Duodenal mucosa (tissue), 2 donors: ENCODE measurements around the gene TM9SF4.

ENCODE experiments used
- H3K27ac ChIP-seq: one replicate; pipeline ENCODE4 v1.7.0; 2013; ENCODE audit warnings: low read depth, low read length
- H3K27me3 ChIP-seq, 2 donors: one replicate each; pipeline ENCODE4 v1.7.0; 2013; ENCODE audit warnings: low read length in 2 of 2, control low read depth in 1 of 2; ENCODE audit not compliant: insufficient read depth in 2 of 2, control insufficient read depth in 1 of 2
- H3K36me3 ChIP-seq, 2 donors: one replicate each; pipeline ENCODE4 v1.7.0; 2013; ENCODE audit warnings: low read length in 2 of 2, control low read depth in 1 of 2; ENCODE audit not compliant: insufficient read depth in 2 of 2, control insufficient read depth in 1 of 2
- H3K4me1 ChIP-seq, 2 donors: one replicate each; pipeline ENCODE4 v1.7.0; 2013; ENCODE audit warnings: low read length in 2 of 2, control low read depth in 1 of 2; ENCODE audit not compliant: insufficient read depth in 2 of 2, control insufficient read depth in 1 of 2
- H3K4me3 ChIP-seq, 2 donors: one replicate each; pipeline ENCODE4 v1.7.0; 2013; ENCODE audit warnings: low read length in 2 of 2, low read depth in 1 of 2
- H3K9ac ChIP-seq, 2 donors: one replicate each; pipeline ENCODE4 v1.7.0; 2013; ENCODE audit warnings: low read length in 2 of 2, low read depth in 1 of 2
- H3K9me3 ChIP-seq, 2 donors: one replicate each; pipeline ENCODE4 v1.7.0; 2013; ENCODE audit warnings: low read length in 2 of 2, control low read depth in 1 of 2; ENCODE audit not compliant: control insufficient read depth in 1 of 2

TM9SF4 gene

DNA sequence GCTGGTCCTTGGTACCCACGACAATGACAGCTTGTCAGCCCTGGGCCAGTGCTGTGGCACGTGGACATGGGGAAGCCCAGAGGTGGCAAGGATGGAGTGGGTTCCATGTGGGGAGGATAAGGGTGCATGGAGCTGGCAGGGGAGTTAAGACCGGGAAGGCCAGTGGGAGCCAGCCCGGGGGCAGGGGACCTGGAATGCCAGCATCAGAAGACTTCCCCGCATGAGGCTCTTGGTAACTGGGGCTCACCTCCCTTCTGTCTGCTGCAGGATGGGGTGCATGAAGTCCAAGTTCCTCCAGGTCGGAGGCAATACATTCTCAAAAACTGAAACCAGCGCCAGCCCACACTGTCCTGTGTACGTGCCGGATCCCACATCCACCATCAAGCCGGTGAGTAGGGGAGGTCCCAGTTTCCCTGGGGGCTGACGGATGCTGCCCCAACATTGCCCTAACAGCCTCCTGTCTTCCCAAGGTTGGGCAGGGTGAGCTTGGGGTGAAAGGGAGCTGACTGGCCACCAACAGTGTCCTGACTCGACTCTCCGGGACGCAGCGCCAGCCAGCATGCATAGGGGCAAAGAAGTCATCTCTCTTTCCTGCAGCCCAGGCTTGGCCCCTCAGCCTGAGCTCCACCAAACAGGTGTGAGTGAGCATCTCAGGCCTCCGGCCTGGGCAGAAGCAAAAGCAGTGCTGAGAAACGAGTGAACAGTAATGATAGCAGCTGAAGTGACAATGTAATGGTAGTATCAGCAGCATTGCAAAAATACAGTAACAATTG, 37.9 kb upstream of the TM9SF4 start:
- H3K36me3 ChIP-seq = no peaks in the 10 kb centered on the region
- H3K9ac ChIP-seq = no peak overlapping the region
- peaks cover 0 to 3% of the 10 kb centered on the region in 2 donors for H3K4me1 ChIP-seq
- no peaks in the 10 kb centered on the region for H3K9me3 ChIP-seq
- H3K27me3 ChIP-seq = peaks cover 0 to 5% of the 10 kb centered on the region in 2 donors
- H3K27ac ChIP-seq = no peak overlapping the region
- H3K4me3 ChIP-seq = no peak overlapping the region

DNA sequence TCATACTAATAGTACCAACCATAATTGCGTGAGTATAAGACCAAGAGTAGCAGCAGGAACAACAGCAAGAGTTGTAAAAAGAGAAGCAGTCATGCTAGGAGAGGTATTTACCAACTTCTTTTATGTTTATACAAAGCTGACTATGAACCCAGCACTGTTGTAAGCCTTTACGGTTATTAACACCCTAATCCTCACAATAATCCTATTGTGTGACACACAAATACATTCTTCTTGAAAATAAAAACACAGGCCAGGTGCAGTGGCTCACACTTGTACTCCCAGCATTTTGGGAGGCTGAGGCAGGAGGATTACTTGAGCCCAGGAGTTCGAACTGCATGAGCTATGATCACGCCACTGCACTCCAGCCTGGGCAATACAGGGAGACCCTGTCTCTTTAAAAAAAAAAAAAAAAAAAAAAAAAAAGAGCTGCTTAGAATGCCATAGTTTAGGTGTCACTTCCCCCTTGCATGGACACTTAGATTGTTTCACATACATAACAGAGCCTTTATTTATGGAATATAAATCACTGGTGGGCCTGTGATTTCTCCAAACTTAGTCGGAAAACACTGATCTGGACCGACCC, 37.3 kb upstream of the TM9SF4 start:
- H3K36me3 ChIP-seq = no peaks in the 10 kb centered on the region
- peak overlapping the region; percentile 25 for H3K27ac ChIP-seq
- H3K9me3 ChIP-seq = no peaks in the 10 kb centered on the region
- no peak overlapping the region for H3K4me3 ChIP-seq
- no peak overlapping the region for H3K9ac ChIP-seq
- peaks cover 0 to 5% of the 10 kb centered on the region in 2 donors for H3K27me3 ChIP-seq
- peaks cover 0 to 3% of the 10 kb centered on the region in 2 donors for H3K4me1 ChIP-seq

DNA sequence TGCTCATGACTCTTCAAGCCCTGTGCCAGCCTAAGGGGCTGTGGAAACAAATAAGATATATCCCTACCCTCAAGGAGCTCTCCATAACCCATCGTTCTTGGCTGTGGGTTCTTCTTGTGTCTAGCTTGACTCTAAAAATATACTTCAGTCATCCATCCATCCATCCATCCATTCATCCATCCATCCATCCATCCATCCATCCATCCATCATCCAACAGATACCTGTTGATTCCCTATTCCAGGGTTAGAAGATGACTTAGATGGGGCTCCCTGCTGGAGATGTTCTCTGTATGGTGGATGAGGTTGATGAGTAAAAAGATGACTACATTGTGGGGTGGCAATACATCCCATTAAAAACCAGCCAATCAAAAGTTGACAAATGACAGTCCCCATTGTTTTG, 34.0 kb upstream of the TM9SF4 start:
- no peak overlapping the region for H3K27ac ChIP-seq
- H3K4me3 ChIP-seq = no peak overlapping the region
- H3K27me3 ChIP-seq = no peaks in the 10 kb centered on the region
- no peaks in the 10 kb centered on the region for H3K9me3 ChIP-seq
- no peaks in the 10 kb centered on the region for H3K36me3 ChIP-seq
- no peak overlapping the region for H3K9ac ChIP-seq
- peaks cover 0 to 3% of the 10 kb centered on the region in 2 donors for H3K4me1 ChIP-seq

DNA sequence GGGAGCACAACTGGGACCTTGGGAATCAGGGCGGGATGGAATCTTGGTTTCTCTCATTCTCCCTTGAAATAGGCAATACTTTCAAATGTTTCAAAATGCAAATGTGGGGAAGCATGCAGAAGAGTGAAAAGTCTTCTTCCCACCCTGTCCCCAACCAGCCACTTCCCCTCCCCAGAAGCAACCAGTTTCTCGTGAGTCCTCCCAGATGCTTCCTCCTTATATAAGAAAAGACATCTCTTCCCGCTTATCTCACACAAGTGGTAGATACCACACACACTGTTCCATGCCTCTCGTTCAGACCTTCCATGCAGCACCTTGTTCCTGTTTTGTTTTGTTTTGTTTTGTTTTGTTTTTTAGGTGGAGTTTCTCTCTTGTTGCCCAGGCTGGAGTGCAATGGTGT, 32.3 kb upstream of the TM9SF4 start:
- H3K4me3 ChIP-seq = no peak overlapping the region
- no peaks in the 10 kb centered on the region for H3K9me3 ChIP-seq
- no peaks in the 10 kb centered on the region for H3K4me1 ChIP-seq
- no peak overlapping the region for H3K9ac ChIP-seq
- H3K27ac ChIP-seq = no peak overlapping the region
- H3K36me3 ChIP-seq = no peaks in the 10 kb centered on the region
- peaks cover 0 to 5% of the 10 kb centered on the region in 2 donors for H3K27me3 ChIP-seq

DNA sequence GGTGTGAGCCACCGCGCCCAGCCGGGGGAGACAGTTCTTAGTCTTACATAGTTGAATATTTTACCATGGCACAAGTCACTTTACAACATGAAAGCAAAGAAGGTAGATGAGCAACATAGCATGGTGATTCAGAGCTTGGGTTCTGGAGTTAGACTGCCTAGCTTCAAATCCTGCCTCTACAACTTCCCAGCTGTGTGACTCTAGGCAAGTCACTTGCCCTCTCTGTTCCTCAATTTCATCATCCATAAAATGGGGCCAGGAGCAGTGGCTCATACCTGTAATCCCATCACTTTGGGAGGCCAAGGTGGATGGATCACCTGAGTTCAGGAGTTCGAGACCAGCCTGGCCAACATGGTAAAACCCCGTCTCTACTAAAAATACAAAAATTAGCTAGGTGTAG, 31.2 kb upstream of the TM9SF4 start:
- H3K9ac ChIP-seq = no peak overlapping the region
- H3K27me3 ChIP-seq = peaks cover 0 to 5% of the 10 kb centered on the region in 2 donors
- no peak overlapping the region for H3K27ac ChIP-seq

DNA sequence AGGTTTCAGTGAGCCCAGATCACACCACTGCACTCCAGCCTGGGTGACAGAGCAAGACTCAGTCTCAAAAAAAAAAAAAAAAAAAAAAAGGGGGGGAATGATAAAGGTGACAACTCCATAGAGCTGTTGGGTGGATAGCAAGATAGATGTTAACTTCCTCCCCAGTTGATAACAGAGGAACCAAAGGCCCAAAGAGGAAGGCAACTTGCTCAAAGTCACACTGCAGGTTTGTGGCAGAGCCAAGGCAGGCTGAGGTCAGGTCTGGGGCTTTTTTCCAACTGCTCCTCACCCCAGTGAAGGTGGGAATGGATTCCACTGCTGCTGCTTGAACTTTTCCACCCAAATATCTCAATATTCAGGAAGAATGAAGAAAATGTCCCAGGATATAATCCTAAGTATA, 30.7 kb upstream of the TM9SF4 start:
- Histone ChIP-seq H3K9me3 (no peaks in the 10 kb centered on the region), H3K9ac (no peak overlapping the region), H3K4me1 (no peaks in the 10 kb centered on the region), H3K36me3 (no peaks in the 10 kb centered on the region), H3K4me3 (no peak overlapping the region), H3K27ac (no peak overlapping the region), H3K27me3 (peaks cover 0 to 5% of the 10 kb centered on the region in 2 donors)

More for the DNA sequence above, 31.2 kb upstream of the TM9SF4 start:
- Histone ChIP-seq H3K9me3 (no peaks in the 10 kb centered on the region), H3K4me1 (no peaks in the 10 kb centered on the region), H3K36me3 (no peaks in the 10 kb centered on the region), H3K4me3 (no peak overlapping the region)

DNA sequence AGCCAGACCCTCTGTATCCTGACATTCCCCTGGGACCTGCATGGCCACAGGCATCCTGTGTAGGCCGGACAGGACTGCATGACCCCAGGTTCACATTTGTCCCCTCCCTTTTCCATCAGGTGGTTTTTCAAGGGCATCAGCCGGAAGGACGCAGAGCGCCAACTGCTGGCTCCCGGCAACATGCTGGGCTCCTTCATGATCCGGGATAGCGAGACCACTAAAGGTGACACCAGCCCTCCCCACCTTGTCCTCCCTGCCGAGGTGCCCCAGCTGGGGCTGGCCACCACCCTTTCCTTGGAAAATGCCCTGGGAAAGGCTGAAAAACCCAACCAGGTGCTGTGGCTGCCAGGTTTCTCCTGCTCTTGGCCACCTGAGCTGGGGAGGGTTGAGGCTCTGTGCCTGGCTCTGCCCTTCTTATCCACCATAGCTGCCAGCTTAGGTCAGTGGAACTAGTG, 29.8 kb upstream of the TM9SF4 start:
- no peaks in the 10 kb centered on the region for H3K36me3 ChIP-seq
- no peak overlapping the region for H3K9ac ChIP-seq
- H3K4me1 ChIP-seq = no peaks in the 10 kb centered on the region
- H3K27me3 ChIP-seq = peaks cover 0 to 5% of the 10 kb centered on the region in 2 donors
- no peaks in the 10 kb centered on the region for H3K9me3 ChIP-seq
- H3K4me3 ChIP-seq = no peak overlapping the region
- no peak overlapping the region for H3K27ac ChIP-seq

DNA sequence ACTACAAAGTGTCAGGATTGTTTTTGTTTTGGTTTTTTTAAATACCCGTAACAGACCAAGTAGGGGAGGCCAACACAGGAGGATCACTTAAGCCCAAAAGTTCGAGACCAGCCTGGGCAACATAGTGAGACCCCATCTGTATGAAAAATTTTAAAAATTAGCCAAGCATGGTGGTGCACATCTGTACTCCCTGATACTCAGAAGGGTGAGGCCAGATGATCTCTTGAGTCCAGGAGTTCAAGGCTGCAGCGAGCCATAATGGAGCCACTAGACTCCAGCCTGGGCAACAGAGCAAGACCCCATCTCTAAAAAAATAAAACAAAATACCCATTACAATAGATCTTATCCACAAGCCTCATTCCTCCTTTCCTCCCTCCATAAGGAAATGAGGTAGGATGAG, 28.7 kb upstream of the TM9SF4 start:
- Histone ChIP-seq H3K4me1 (no peaks in the 10 kb centered on the region), H3K36me3 (no peaks in the 10 kb centered on the region), H3K27me3 (peaks cover 0 to 5% of the 10 kb centered on the region in 2 donors), H3K4me3 (no peak overlapping the region), H3K27ac (no peak overlapping the region), H3K9me3 (no peaks in the 10 kb centered on the region), H3K9ac (no peak overlapping the region)

DNA sequence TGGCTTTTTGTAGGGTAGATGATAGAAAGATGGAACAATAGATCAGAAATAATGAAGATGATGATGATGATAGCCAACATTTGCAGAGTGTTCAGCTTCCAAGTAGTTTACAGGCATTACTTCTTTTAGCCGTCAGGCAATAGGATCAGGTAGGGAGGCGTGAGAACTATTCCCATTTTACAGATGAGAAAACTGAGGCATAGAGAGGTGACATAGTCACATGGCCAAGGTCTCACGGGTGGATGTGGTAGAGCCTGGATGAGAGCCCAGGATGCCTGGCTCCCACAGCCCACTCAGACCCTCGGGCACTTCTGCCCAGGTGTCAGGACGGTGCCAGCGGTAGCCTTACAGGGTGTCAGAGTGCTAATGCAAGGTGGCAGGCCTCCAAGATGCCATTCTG, 26.0 kb upstream of the TM9SF4 start:
- Histone ChIP-seq H3K27ac (no peak overlapping the region), H3K27me3 (peaks cover 0 to 5% of the 10 kb centered on the region in 2 donors), H3K36me3 (no peaks in the 10 kb centered on the region), H3K4me1 (no peaks in the 10 kb centered on the region), H3K9ac (no peak overlapping the region), H3K9me3 (no peaks in the 10 kb centered on the region), H3K4me3 (no peak overlapping the region)

GRCh38 chr20:32087070-32087469, 22.4 kb upstream of the TM9SF4 start:
- Histone ChIP-seq H3K9ac (no peak overlapping the region), H3K9me3 (no peaks in the 10 kb centered on the region), H3K36me3 (no peaks in the 10 kb centered on the region), H3K4me1 (no peaks in the 10 kb centered on the region), H3K4me3 (no peak overlapping the region), H3K27ac (no peak overlapping the region), H3K27me3 (no peaks in the 10 kb centered on the region)
